ENCODE data around the gene DNAJB5. TPM values are rescaled to one million over a fixed set of nuclear protein-coding genes. Genes with fewer than 3 reads are reported as not detected.
A peak's percentile ranks its signal among the peaks of the same experiment; 100 is the strongest.

Gene DNAJB5
- total and polyA plus RNA-seq, 9 of the 15 experiments (the other 6 are each of a cell fraction or from before 2014, with no cell fraction given): 0.15 to 7.4 (median 3.7) TPM

- TF ChIP-seq MGA (IDR thresholded peaks at IDR 0.05) (peak; percentile 45; the same call in 1 of the 2 replicates), RAD21 (CRISPR knock-in tag; conservative IDR thresholded peaks at IDR 0.05 in 1 of 2, IDR thresholded peaks at IDR 0.05 in 1 of 2) (0 out of 4 replicates have a peak, but pooled peaks of 1 of the 2 experiments have one; percentile 9), CBFA2T3 (IDR thresholded peaks at IDR 0.05) (peak; percentile 67), CBFA2T2 (conservative IDR thresholded peaks at IDR 0.05) (peak; percentile 28; the same call in 1 of the 2 replicates), RCOR1 (IDR thresholded peaks at IDR 0.05; ENCODE audit: borderline replicate concordance in 1 of 2, low read depth in 2 of 2, low read length in 2 of 2) (0 out of 4 replicates have a peak, but pooled peaks of 1 of the 2 experiments have one; percentile 25), L3MBTL2 (IDR thresholded peaks at IDR 0.05) (peak; percentile 37; the same call in 1 of the 2 replicates), NCOR1 (IDR thresholded peaks at IDR 0.05) (peak; percentile 51), KDM1A (IDR thresholded peaks at IDR 0.05) (peak in 1 of 2 experiments; percentile 34; a peak in 1 of 4 replicates), SMAD4 (CRISPR knock-in tag; conservative IDR thresholded peaks at IDR 0.05) (peak; percentile 43), MTA1 (IDR thresholded peaks at IDR 0.05; ENCODE audit: borderline replicate concordance) (peak; percentile 31; the same call in 1 of the 2 replicates), ARNT (IDR thresholded peaks at IDR 0.05) (peak in 1 of 2 experiments; percentile 33; a peak in 1 of 4 replicates)
- TF ChIP-seq, protein P1, sequence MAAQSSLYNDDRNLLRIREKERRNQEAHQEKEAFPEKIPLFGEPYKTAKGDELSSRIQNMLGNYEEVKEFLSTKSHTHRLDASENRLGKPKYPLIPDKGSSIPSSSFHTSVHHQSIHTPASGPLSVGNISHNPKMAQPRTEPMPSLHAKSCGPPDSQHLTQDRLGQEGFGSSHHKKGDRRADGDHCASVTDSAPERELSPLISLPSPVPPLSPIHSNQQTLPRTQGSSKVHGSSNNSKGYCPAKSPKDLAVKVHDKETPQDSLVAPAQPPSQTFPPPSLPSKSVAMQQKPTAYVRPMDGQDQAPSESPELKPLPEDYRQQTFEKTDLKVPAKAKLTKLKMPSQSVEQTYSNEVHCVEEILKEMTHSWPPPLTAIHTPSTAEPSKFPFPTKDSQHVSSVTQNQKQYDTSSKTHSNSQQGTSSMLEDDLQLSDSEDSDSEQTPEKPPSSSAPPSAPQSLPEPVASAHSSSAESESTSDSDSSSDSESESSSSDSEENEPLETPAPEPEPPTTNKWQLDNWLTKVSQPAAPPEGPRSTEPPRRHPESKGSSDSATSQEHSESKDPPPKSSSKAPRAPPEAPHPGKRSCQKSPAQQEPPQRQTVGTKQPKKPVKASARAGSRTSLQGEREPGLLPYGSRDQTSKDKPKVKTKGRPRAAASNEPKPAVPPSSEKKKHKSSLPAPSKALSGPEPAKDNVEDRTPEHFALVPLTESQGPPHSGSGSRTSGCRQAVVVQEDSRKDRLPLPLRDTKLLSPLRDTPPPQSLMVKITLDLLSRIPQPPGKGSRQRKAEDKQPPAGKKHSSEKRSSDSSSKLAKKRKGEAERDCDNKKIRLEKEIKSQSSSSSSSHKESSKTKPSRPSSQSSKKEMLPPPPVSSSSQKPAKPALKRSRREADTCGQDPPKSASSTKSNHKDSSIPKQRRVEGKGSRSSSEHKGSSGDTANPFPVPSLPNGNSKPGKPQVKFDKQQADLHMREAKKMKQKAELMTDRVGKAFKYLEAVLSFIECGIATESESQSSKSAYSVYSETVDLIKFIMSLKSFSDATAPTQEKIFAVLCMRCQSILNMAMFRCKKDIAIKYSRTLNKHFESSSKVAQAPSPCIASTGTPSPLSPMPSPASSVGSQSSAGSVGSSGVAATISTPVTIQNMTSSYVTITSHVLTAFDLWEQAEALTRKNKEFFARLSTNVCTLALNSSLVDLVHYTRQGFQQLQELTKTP (IDR thresholded peaks at IDR 0.05; ENCODE audit: low read depth in 1 of 2, partially characterized antibody in 2 of 2): peak in 1 of 2 experiments; percentile 51
These were observed 33.9 kb downstream of the DNAJB5 start (continued) for GRCh38 chr9:35023443-35023842.
